OCI-LY7 (cell line): ENCODE measurements around the gene ANKH. TPM values are rescaled to one million over a fixed set of nuclear protein-coding genes. Genes with fewer than 3 reads are reported as not detected.

Experiments used
- BruUV-seq: library from RNA; stranded (reverse); fragments of 400-500 nt; replicated peaks from 2 replicates; lab custom pipeline; 2021; lab: Mats Ljungman, UMichigan
- CTCF ChIA-PET: fragments of 300-600 bp; sonication (Branson Sonifier 250); formaldehyde crosslinking; loops from one replicate; lab custom pipeline; 2022; ENCODE audit warnings: antibody characterized with exemption; ENCODE audit not compliant: unreplicated experiment; lab: Charles Lee
- POLR2A ChIA-PET: fragments of 300-600 bp; sonication (Branson Sonifier 250); formaldehyde crosslinking; loops from one replicate; lab custom pipeline; 2022; ENCODE audit warnings: antibody characterized with exemption; lab: Charles Lee
- DNase-seq: peaks from one replicate; pipeline ENCODE4 v3.0.0-alpha.2; 2015; ENCODE audit warnings: low spot score
- H2AFZ ChIP-seq: fragments of 200-600 bp; sonication (generic), shearing (Covaris generic); 2 replicates; pipeline ENCODE4 v1.6.1; 2014; ENCODE audit warnings: mild to moderate bottlenecking, antibody characterized with exemption, low read length, moderate library complexity
- H3K27ac ChIP-seq: fragments of 200-600 bp; sonication (generic); 2 replicates; pipeline ENCODE4 v1.5.1; 2014; ENCODE audit warnings: mixed run types, low read depth, mild to moderate bottlenecking, moderate library complexity, low read length, inconsistent platforms; ENCODE audit not compliant: poor library complexity, severe bottlenecking
- H3K36me3 ChIP-seq: fragments of 200-600 bp; sonication (generic); 2 replicates; pipeline ENCODE4 v1.6.1; 2014; ENCODE audit warnings: mild to moderate bottlenecking, antibody characterized with exemption, low read length, moderate library complexity, mixed read lengths; ENCODE audit not compliant: insufficient read depth
- H3K4me1 ChIP-seq: fragments of 200-600 bp; sonication (generic); 2 replicates; pipeline ENCODE4 v1.5.1; 2014; ENCODE audit warnings: mild to moderate bottlenecking, low read length; ENCODE audit not compliant: insufficient read depth, poor library complexity, severe bottlenecking
- H3K4me2 ChIP-seq: fragments of 200-600 bp; sonication (generic); 2 replicates; pipeline ENCODE4 v1.6.1; 2014; ENCODE audit warnings: mild to moderate bottlenecking, low read length
- H3K4me3 ChIP-seq: fragments of 200-600 bp; sonication (generic); 2 replicates; pipeline ENCODE4 v1.5.1; 2014; ENCODE audit warnings: mild to moderate bottlenecking, low read depth, low read length; ENCODE audit not compliant: poor library complexity, severe bottlenecking
- H3K79me2 ChIP-seq: fragments of 200-600 bp; sonication (generic); 2 replicates; pipeline ENCODE4 v1.6.1; 2016; ENCODE audit warnings: low read depth, mild to moderate bottlenecking, low read length, moderate library complexity, mixed read lengths; ENCODE audit not compliant: insufficient read depth
- H3K9me2 ChIP-seq: fragments of 200-600 bp; sonication (generic); 2 replicates; pipeline ENCODE4 v1.6.1; 2016; ENCODE audit warnings: mild to moderate bottlenecking, low read length, mixed read lengths; ENCODE audit not compliant: insufficient read depth
- H3K9me3 ChIP-seq: fragments of 200-600 bp; sonication (generic); 2 replicates; pipeline ENCODE4 v1.6.1; 2014; ENCODE audit warnings: mild to moderate bottlenecking, mixed run types, low read length, mixed read lengths
- H4K20me1 ChIP-seq: fragments of 200-600 bp; sonication (generic); 2 replicates; pipeline ENCODE4 v1.6.1; 2014; ENCODE audit warnings: mild to moderate bottlenecking, antibody characterized with exemption, low read length, moderate library complexity, mixed read lengths; ENCODE audit not compliant: insufficient read depth
- EZH2phosphoT487 ChIP-seq: fragments of 200-600 bp; sonication (generic); IDR thresholded peaks from 2 replicates; pipeline ENCODE4 v1.6.1; 2018; ENCODE audit warnings: low read depth, borderline replicate concordance, mild to moderate bottlenecking, mixed run types, antibody characterized with exemption, low read length, moderate library complexity, mixed read lengths
- intact Hi-C: fragments of 100-400 bp; cut with micrococcal nuclease; formaldehyde crosslinking; loops from one replicate; pipeline ENCODE4 v1.10.0; 2022; ENCODE audit not compliant: unreplicated experiment
- total RNA-seq, 2 experiments: library from RNA; depleted of rRNA in 1 of 2; stranded (reverse); fragments of >200 nt in 1 of 2; shearing (Covaris generic) in 1 of 2; gene quantifications; 2 replicates each; pipeline ENCODE4 v1.2.3, GENCODE V29; 2014 to 2022
- TF ChIP-seq, protein P1 (sequence below): fragments of 200-600 bp; sonication (generic); conservative IDR thresholded peaks from 2 replicates; pipeline ENCODE4 v1.5.1; 2014; ENCODE audit warnings: mild to moderate bottlenecking, antibody characterized with exemption, low read length, moderate library complexity, mixed read lengths

Gene ANKH
- total RNA-seq, 2 experiments from 2014 or later, result 23.1 to 80.4 TPM

DNA sequence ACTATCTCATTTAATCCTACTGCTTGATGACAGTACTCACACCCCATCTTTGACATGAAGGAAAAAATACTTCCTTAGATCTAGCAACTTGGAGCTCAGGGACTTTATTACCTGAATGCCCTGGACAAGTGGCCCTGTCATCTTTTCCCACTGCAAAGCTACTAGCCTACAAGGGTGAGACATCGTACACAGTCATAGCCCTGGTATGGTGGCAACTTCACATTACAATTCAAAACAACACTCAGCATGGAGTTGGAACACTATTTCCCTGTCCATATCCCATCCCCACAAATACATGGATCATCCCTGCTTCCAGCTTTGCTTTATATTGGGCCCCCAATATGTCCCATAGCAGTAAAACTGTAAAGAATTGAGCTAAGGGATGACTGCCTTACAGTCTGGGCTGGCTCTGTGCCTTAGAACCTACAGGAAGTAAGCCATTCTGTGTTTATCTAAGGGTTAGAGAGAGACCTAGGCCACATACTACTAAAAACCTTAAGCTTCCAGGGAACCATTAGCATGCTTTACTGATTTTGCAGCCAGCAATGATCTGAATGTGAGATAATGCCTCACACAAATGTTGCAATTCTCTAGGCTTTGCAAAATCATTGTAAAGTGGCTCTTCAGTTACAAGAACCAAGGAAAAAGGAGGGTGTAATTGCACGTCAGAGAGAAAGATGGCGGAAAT, 151.2 kb downstream of the ANKH start:
- DNase-seq, result no peak
- CTCF ChIA-PET, result no interaction called here
- Histone ChIP-seq H4K20me1 (no peaks in the 10 kb centered on the region), H3K4me1 (no peaks in the 10 kb centered on the region), H2AFZ (no peak overlapping the region), H3K9me2 (no peaks in the 10 kb centered on the region), H3K27ac (no peak overlapping the region), H3K9me3 (no peaks in the 10 kb centered on the region), H3K4me3 (no peak overlapping the region), H3K36me3 (peaks cover 30% of the 10 kb centered on the region), H3K4me2 (no peak overlapping the region), H3K79me2 (no peaks in the 10 kb centered on the region)
- BruUV-seq, result no TSS peak
- no peak for TF ChIP-seq EZH2phosphoT487
- TF ChIP-seq, protein P1, sequence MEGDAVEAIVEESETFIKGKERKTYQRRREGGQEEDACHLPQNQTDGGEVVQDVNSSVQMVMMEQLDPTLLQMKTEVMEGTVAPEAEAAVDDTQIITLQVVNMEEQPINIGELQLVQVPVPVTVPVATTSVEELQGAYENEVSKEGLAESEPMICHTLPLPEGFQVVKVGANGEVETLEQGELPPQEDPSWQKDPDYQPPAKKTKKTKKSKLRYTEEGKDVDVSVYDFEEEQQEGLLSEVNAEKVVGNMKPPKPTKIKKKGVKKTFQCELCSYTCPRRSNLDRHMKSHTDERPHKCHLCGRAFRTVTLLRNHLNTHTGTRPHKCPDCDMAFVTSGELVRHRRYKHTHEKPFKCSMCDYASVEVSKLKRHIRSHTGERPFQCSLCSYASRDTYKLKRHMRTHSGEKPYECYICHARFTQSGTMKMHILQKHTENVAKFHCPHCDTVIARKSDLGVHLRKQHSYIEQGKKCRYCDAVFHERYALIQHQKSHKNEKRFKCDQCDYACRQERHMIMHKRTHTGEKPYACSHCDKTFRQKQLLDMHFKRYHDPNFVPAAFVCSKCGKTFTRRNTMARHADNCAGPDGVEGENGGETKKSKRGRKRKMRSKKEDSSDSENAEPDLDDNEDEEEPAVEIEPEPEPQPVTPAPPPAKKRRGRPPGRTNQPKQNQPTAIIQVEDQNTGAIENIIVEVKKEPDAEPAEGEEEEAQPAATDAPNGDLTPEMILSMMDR, result no peak
- intact Hi-C loops, result no loop called here
- POLR2A ChIA-PET, result interaction anchor here (0.5 to 1.7 kb wide), 5 partner anchors 9 to 353 kb away, joined by 3 to 4 read pairs (median 3); no protein-coding TSS in a partner anchor

DNA sequence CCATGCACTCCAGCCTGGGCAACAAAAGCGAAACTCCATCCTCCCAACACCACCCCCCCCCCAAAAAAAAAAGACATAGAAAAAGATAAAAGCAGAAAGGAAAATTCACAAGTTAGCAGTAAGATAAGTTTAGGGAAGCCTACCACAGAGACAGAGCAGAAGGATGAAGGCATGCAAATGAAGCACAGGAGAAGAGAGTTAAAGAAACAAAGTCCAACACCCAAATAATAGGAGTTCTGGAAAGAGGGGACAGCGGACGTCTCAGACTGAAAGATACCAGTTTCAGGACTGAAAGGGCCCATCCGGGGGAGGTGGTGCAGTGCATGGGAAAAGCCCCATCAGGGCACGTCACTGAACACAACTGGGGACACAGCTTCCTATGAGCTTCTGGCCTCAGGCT, 152.8 kb downstream of the ANKH start:
- Histone ChIP-seq H3K4me1 (no peaks in the 10 kb centered on the region), H3K4me2 (no peak overlapping the region), H3K4me3 (no peak overlapping the region), H3K27ac (no peak overlapping the region), H4K20me1 (no peaks in the 10 kb centered on the region), H3K79me2 (no peaks in the 10 kb centered on the region), H3K9me3 (no peaks in the 10 kb centered on the region), H3K36me3 (peaks cover 35% of the 10 kb centered on the region), H2AFZ (no peak overlapping the region), H3K9me2 (no peaks in the 10 kb centered on the region)
- POLR2A ChIA-PET, result interaction anchor here (1.7 kb wide), 1 partner anchor 25 kb away, joined by 3 read pairs; no protein-coding TSS in a partner anchor
- CTCF ChIA-PET, result interaction anchor here (0.6 kb wide), 1 partner anchor 2000 kb away, joined by 3 read pairs; no protein-coding TSS in a partner anchor
- TF ChIP-seq, protein P1, result no peak
- TF ChIP-seq EZH2phosphoT487, result no peak
- no TSS peak for BruUV-seq
- intact Hi-C loops, result no loop called here
- DNase-seq, result no peak
